Neuronal stem cell (in vitro differentiated cells): Measurements from ENCODE around the gene DCLRE1B.

Experiments
- DNase-seq: peaks from one replicate; pipeline ENCODE4 v3.0.0-alpha.2; 2013; ENCODE audit warnings: low spot score
- H2AFZ ChIP-seq: one replicate; pipeline ENCODE4 v1.6.1; 2013; ENCODE audit warnings: mild to moderate bottlenecking, low read length, inconsistent platforms
- H2AK5ac ChIP-seq: 2 replicates; pipeline ENCODE4 v1.6.1; 2013; ENCODE audit warnings: low read depth, mild to moderate bottlenecking, inconsistent platforms, low read length, moderate library complexity, mixed read lengths
- H2BK120ac ChIP-seq: 2 replicates; pipeline ENCODE4 v1.6.1; 2013; ENCODE audit warnings: low read depth, mild to moderate bottlenecking, inconsistent platforms, low read length, moderate library complexity, mixed read lengths
- H2BK12ac ChIP-seq: one replicate; pipeline ENCODE4 v1.6.1; 2013; ENCODE audit warnings: low read length, inconsistent platforms
- H2BK15ac ChIP-seq: 2 replicates; pipeline ENCODE4 v1.6.1; 2013; ENCODE audit warnings: mild to moderate bottlenecking, low read length, inconsistent platforms, mixed read lengths
- H2BK5ac ChIP-seq: one replicate; pipeline ENCODE4 v1.6.1; 2013; ENCODE audit warnings: inconsistent platforms, mild to moderate bottlenecking, low read length, moderate library complexity
- H3K14ac ChIP-seq: one replicate; pipeline ENCODE4 v1.6.1; 2013; ENCODE audit warnings: low read length, inconsistent platforms
- H3K18ac ChIP-seq: 2 replicates; pipeline ENCODE4 v1.6.1; 2013; ENCODE audit warnings: low read length, inconsistent platforms
- H3K23ac ChIP-seq: 2 replicates; pipeline ENCODE4 v1.6.1; 2013; ENCODE audit warnings: low read depth, mild to moderate bottlenecking, mixed read lengths, low read length, inconsistent platforms; ENCODE audit not compliant: poor library complexity
- H3K27ac ChIP-seq: replicated peaks from 3 replicates; pipeline ENCODE4 v1.5.1; 2013; ENCODE audit warnings: low read length, inconsistent platforms
- H3K27me3 ChIP-seq, 3 experiments: 2 replicates each; pipeline ENCODE4 v1.6.1; 2013; ENCODE audit warnings: low read length in 3 of 3, mild to moderate bottlenecking in 2 of 3, inconsistent platforms in 1 of 3, low read depth in 1 of 3, mixed read lengths in 1 of 3, moderate library complexity in 1 of 3; ENCODE audit not compliant: control insufficient read depth in 3 of 3, insufficient read depth in 3 of 3
- H3K36me3 ChIP-seq, 2 donors: replicated peaks in 1 of 2; 2 replicates each; pipeline ENCODE4 v1.6.1; 2013; ENCODE audit warnings: low read length in 2 of 2; ENCODE audit not compliant: control insufficient read depth in 2 of 2, insufficient read depth in 2 of 2
- H3K4ac ChIP-seq: 2 replicates; pipeline ENCODE4 v1.6.1; 2013; ENCODE audit warnings: inconsistent platforms, mild to moderate bottlenecking, low read length, moderate library complexity
- H3K4me1 ChIP-seq, 2 donors: 1 replicate in 1 of 2; 2 replicates in 1 of 2; pipeline ENCODE4 v1.6.1; 2013; ENCODE audit warnings: low read length in 2 of 2, low read depth in 1 of 2; ENCODE audit not compliant: control insufficient read depth in 2 of 2, insufficient read depth in 1 of 2
- H3K4me2 ChIP-seq: one replicate; pipeline ENCODE4 v1.6.1; 2013; ENCODE audit warnings: mild to moderate bottlenecking, low read length, inconsistent platforms; ENCODE audit not compliant: insufficient read depth, poor library complexity, severe bottlenecking
- H3K4me3 ChIP-seq, 2 donors: 2 replicates each; pipeline ENCODE4 v1.5.1; 2013; ENCODE audit warnings: low read length in 2 of 2, mild to moderate bottlenecking in 2 of 2, inconsistent platforms in 1 of 2, moderate library complexity in 1 of 2
- H3K79me1 ChIP-seq: one replicate; pipeline ENCODE4 v1.6.1; 2013; ENCODE audit warnings: low read depth, mild to moderate bottlenecking, inconsistent platforms, low read length, moderate library complexity
- H3K9ac ChIP-seq: one replicate; pipeline ENCODE4 v1.6.1; 2013; ENCODE audit warnings: mild to moderate bottlenecking, low read depth, low read length, inconsistent platforms; ENCODE audit not compliant: poor library complexity
- H3K9me3 ChIP-seq, 2 donors: replicated peaks in 1 of 2; 2 replicates each; pipeline versions ENCODE3 to v1.6.1; 2013; ENCODE audit warnings: low read length in 2 of 2, mild to moderate bottlenecking in 2 of 2, inconsistent platforms in 1 of 2, low read depth in 1 of 2, mixed read lengths in 1 of 2, moderate library complexity in 1 of 2; ENCODE audit not compliant: control insufficient read depth in 2 of 2, insufficient read depth in 1 of 2
- H4K8ac ChIP-seq: one replicate; pipeline ENCODE4 v1.6.1; 2013; ENCODE audit warnings: low read depth, mild to moderate bottlenecking, inconsistent platforms, low read length, moderate library complexity
- H4K91ac ChIP-seq: one replicate; pipeline ENCODE4 v1.6.1; 2013; ENCODE audit warnings: low read length, low read depth, mild to moderate bottlenecking, inconsistent platforms; ENCODE audit not compliant: poor library complexity
- WGBS, 2 donors: extraction: QIAGEN DNeasy Blood & Tissue Kit; methylation state at CpG; one replicate each; pipeline ENCODE4 v1.1.7; 2013; ENCODE audit warnings: missing lambda C conversion rate in 2 of 2, mixed read lengths in 1 of 2; ENCODE audit not compliant: insufficient read length in 2 of 2, insufficient replicate concordance in 1 of 2; ENCODE audit errors: extremely low coverage in 2 of 2; 5-methylcytosine and 5-hydroxymethylcytosine counted together

DCLRE1B gene

DNA sequence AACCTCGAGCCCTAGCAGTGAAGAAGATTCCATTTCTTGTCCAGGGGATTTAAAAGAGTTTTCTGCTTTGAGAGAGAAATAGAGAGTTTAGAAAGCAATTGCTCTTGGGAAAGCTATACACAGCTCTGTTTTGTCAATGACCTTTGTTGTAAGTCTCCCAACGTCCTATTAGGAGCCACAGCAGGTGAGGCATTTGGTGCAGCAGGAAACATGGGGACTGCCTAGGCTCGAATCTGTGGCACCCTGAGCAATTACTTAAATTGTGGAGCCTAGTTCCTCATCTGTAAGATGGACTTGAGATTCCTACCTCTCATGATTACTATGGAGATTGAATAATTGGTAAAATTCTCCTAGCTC, 8.2 kb downstream of the DCLRE1B start:
- no peak overlapping the region for H3K14ac ChIP-seq
- H3K4me1 ChIP-seq: peaks cover 0 to 4% of the 10 kb centered on the region in 2 donors
- no peaks in the 10 kb centered on the region for H3K27me3 ChIP-seq
- no peak overlapping the region for H3K9ac ChIP-seq
- no peak overlapping the region for H2BK15ac ChIP-seq
- no peak overlapping the region for H3K4ac ChIP-seq
- no peak overlapping the region for H3K4me2 ChIP-seq
- H3K18ac ChIP-seq: no peak overlapping the region
- no CpG with 5 or more reads among the region's 3 CpGs for WGBS, 2 donors
- no peaks in the 10 kb centered on the region for H3K9me3 ChIP-seq
- no peaks in the 10 kb centered on the region for H3K79me1 ChIP-seq
- no peak overlapping the region for H2BK5ac ChIP-seq
- H2BK12ac ChIP-seq: no peak overlapping the region
- H3K27ac ChIP-seq: no peak overlapping the region
- DNase-seq: no peak
- H3K4me3 ChIP-seq: no peak overlapping the region
- peaks cover 13 to 60% of the 10 kb centered on the region in 2 donors for H3K36me3 ChIP-seq
- H2AK5ac ChIP-seq: no peak overlapping the region
- H2AFZ ChIP-seq: no peak overlapping the region
- no peak overlapping the region for H4K8ac ChIP-seq
- no peak overlapping the region for H3K23ac ChIP-seq
- H4K91ac ChIP-seq: no peak overlapping the region
- H2BK120ac ChIP-seq: no peak overlapping the region

DNA sequence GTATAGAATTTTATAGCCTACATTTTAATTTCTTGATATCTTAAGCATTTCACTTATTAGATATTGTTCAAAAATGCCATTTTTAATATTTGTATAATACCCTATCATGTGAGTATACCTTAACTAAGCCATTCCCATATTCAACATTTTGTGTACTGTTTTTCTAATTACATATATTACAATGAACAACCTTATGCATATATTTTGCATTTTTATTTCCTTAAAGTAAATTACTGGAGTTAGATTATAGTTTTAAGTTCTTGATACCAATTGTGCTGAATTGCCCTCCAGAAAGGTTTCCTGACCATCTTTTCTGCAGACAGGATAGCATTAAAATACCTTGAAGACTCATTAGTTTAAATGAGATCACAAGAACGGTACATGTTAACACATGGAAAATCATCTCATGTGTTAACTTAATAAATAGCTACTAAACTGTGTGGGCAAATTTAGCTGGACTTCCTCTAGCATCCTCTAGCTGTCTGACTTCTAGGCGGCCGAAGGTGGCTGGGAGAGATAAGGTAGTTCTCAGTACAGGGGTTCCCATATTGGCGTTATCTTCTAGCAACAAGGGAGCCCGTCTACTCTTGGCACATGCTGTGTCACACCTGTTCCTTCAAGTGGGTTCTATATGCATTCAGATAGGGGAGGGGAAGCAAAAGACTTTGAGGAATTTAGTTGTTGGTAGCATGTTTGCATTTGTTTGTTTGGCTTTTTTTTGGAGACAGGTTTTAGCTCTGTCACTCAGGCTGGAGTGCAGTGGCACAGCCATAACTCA, 8.9 kb downstream of the DCLRE1B start:
- no peak overlapping the region for H3K4me2 ChIP-seq
- no peak overlapping the region for H4K91ac ChIP-seq
- peaks cover 10 to 53% of the 10 kb centered on the region in 2 donors for H3K36me3 ChIP-seq
- H4K8ac ChIP-seq: no peak overlapping the region
- H2AFZ ChIP-seq: no peak overlapping the region
- no peak overlapping the region for H2BK12ac ChIP-seq
- no peak for DNase-seq
- no peak overlapping the region for H2AK5ac ChIP-seq
- H3K9ac ChIP-seq: no peak overlapping the region
- no peak overlapping the region for H3K18ac ChIP-seq
- no peak overlapping the region for H3K27ac ChIP-seq
- H3K4me3 ChIP-seq: no peak overlapping the region
- H2BK15ac ChIP-seq: no peak overlapping the region
- no peak overlapping the region for H3K14ac ChIP-seq
- H2BK120ac ChIP-seq: no peak overlapping the region
- no peak overlapping the region for H3K4ac ChIP-seq
- H2BK5ac ChIP-seq: no peak overlapping the region
- peaks cover 0 to 4% of the 10 kb centered on the region in 2 donors for H3K4me1 ChIP-seq
- no peak overlapping the region for H3K23ac ChIP-seq
- H3K79me1 ChIP-seq: no peaks in the 10 kb centered on the region
- no peaks in the 10 kb centered on the region for H3K9me3 ChIP-seq
- no CpG with 5 or more reads among the region's 5 CpGs for WGBS, 2 donors
- no peaks in the 10 kb centered on the region for H3K27me3 ChIP-seq

DNA sequence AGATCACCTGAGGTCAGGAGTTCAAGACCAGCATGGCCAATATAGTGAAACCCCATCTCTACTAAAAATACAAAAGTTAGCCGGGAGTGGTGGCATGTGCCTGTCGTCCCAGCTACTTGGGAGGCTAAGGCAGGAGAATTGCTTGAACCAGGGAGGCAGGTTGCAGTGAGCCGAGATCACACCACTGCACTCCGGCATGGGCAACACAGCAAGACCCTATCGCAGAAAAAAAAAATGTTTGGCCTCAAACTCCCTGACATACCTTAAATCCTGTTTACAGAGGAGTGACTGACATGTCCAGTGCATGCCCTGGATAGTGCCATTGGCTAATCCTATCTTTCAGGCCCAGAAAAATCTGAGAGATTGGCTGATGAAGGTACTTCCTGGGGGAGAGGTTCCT, 11.8 kb downstream of the DCLRE1B start:
- H3K27ac ChIP-seq: no peak overlapping the region
- H3K14ac ChIP-seq: no peak overlapping the region
- H2BK15ac ChIP-seq: no peak overlapping the region
- no peak overlapping the region for H3K4ac ChIP-seq
- no peak overlapping the region for H3K18ac ChIP-seq
- no peak overlapping the region for H2BK5ac ChIP-seq
- WGBS, 2 donors: no CpG with 5 or more reads among the region's 5 CpGs
- no peak overlapping the region for H3K23ac ChIP-seq
- no peaks in the 10 kb centered on the region for H3K9me3 ChIP-seq
- H3K79me1 ChIP-seq: no peaks in the 10 kb centered on the region
- no peak overlapping the region for H2AFZ ChIP-seq
- no peak for DNase-seq
- no peak overlapping the region for H4K8ac ChIP-seq
- no peak overlapping the region for H3K4me3 ChIP-seq
- H3K36me3 ChIP-seq: peaks cover 0 to 24% of the 10 kb centered on the region in 2 donors
- H2AK5ac ChIP-seq: no peak overlapping the region
- peaks cover 0 to 4% of the 10 kb centered on the region in 2 donors for H3K4me1 ChIP-seq
- no peak overlapping the region for H3K4me2 ChIP-seq
- no peak overlapping the region for H2BK120ac ChIP-seq
- H4K91ac ChIP-seq: no peak overlapping the region
- H2BK12ac ChIP-seq: no peak overlapping the region
- no peaks in the 10 kb centered on the region for H3K27me3 ChIP-seq
- no peak overlapping the region for H3K9ac ChIP-seq

DNA sequence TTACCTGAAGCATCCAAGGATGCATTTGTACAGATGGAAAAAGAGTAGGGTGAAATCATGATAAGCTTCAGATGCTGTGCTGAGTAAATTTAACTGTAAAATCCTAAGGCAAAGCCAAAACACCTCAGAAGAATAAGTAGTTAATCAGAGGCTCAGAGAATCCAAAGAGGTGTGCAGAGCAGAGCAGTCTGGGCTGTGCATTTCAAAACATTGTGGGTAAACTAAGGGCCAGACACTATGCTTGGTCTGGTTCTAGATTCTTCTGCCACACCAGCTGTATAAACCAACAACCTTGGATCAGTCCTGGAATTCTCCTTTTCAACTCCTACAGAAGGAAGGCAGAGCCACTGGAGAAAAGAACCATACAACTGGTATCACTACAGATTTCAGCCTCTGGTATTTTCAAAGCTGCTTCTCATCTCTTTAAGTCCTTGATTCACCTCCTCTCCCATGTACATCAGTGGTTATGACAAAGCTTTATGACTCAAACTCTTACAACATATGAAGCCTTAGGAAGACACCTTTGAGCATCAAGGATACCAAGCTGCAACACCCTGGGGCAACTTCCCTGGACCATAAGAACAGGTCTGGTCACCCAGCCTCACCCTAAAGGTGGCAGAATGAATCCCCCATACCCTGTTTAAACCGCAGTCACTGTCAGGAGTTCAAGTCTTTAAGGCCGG, 12.4 kb downstream of the DCLRE1B start:
- no peak overlapping the region for H3K23ac ChIP-seq
- H3K14ac ChIP-seq: no peak overlapping the region
- no peak overlapping the region for H2AK5ac ChIP-seq
- H3K9ac ChIP-seq: no peak overlapping the region
- no peak overlapping the region for H2BK12ac ChIP-seq
- no peak overlapping the region for H3K4me3 ChIP-seq
- no peak overlapping the region for H2AFZ ChIP-seq
- H3K4me2 ChIP-seq: no peak overlapping the region
- no peak overlapping the region for H2BK5ac ChIP-seq
- no peak overlapping the region for H3K4ac ChIP-seq
- H3K79me1 ChIP-seq: no peaks in the 10 kb centered on the region
- H3K4me1 ChIP-seq: peaks cover 0 to 4% of the 10 kb centered on the region in 2 donors
- no peak overlapping the region for H2BK120ac ChIP-seq
- no peak overlapping the region for H3K27ac ChIP-seq
- no peak overlapping the region for H2BK15ac ChIP-seq
- H3K27me3 ChIP-seq: no peaks in the 10 kb centered on the region
- WGBS, 2 donors: no CpG with 5 or more reads among the region's 2 CpGs
- H3K9me3 ChIP-seq: no peaks in the 10 kb centered on the region
- no peak overlapping the region for H3K18ac ChIP-seq
- no peak overlapping the region for H4K8ac ChIP-seq
- H4K91ac ChIP-seq: no peak overlapping the region
- DNase-seq: no peak
- H3K36me3 ChIP-seq: peaks cover 0 to 18% of the 10 kb centered on the region in 2 donors
